HepG2 (cell line): ENCODE measurements around the gene RBBP8NL. TPM values are rescaled to one million over a fixed set of nuclear protein-coding genes. Genes with fewer than 3 reads are reported as not detected.

ENCODE experiments used
- ARNT2 ChIP-seq: sonication (generic); formaldehyde crosslinking; IDR thresholded peaks from 2 replicates; pipeline ENCODE4 v1.8.0; 2022; ENCODE audit warnings: mild to moderate bottlenecking, low read depth, missing genetic modification reagents, moderate library complexity
- BHLHE40 ChIP-seq: IDR thresholded peaks from 2 replicates; pipeline ENCODE4 v1.6.1; 2011; ENCODE audit warnings: low read length, improper control_type of control experiment
- FOXA3 ChIP-seq: IDR thresholded peaks from 2 replicates; pipeline ENCODE4 v1.6.1; 2016; ENCODE audit warnings: missing genetic modification reagents, missing compliant biosample characterization
- RBM39 ChIP-seq: fragments of 200-400 bp; formaldehyde crosslinking; IDR thresholded peaks from one replicate; pipeline ENCODE4 v1.6.1; 2018; ENCODE audit warnings: antibody characterized with exemption, mild to moderate bottlenecking, low read depth, low read length; ENCODE audit not compliant: poor library complexity, severe bottlenecking
- THAP9 ChIP-seq: sonication (generic); formaldehyde crosslinking; IDR thresholded peaks from 2 replicates; pipeline ENCODE4; 2020; ENCODE audit warnings: missing genetic modification reagents, mild to moderate bottlenecking, borderline replicate concordance
- ZBTB34 ChIP-seq: sonication (generic); formaldehyde crosslinking; IDR thresholded peaks from 2 replicates; pipeline ENCODE4 v1.8.0; 2022; ENCODE audit warnings: mild to moderate bottlenecking, missing genetic modification reagents
- ZNF615 ChIP-seq: sonication (generic); formaldehyde crosslinking; IDR thresholded peaks from 2 replicates; pipeline ENCODE4 v1.5.0; 2020; ENCODE audit warnings: mild to moderate bottlenecking, missing genetic modification reagents, borderline replicate concordance
- ZNF670 ChIP-seq: sonication (generic); formaldehyde crosslinking; IDR thresholded peaks from 2 replicates; pipeline ENCODE4 v1.8.0; 2022; ENCODE audit warnings: mild to moderate bottlenecking, missing genetic modification reagents, borderline replicate concordance
- polyA plus RNA-seq, 8 experiments: library from polyadenylated mRNA; depleted of rRNA in 3 of 8; stranded (reverse) in 7 of 8; unstranded in 1 of 8; fragments of >200 nt; fragmentation: Illumina TruSeq in 4 of 8; extraction: Trizol in 4 of 8; gene quantifications; 2 replicates each; pipeline versions ENCODE4 v1.2.1 to v1.2.3, GENCODE V29; 2011 to 2016; ENCODE audit warnings: low read depth in 4 of 8, missing spikeins in 1 of 8, mixed read lengths in 1 of 8; ENCODE audit not compliant: insufficient read depth in 1 of 8
- total RNA-seq, 5 experiments: library from RNA; depleted of rRNA; stranded (reverse); fragments of >200 nt; fragmentation: Illumina TruSeq; extraction: Trizol; gene quantifications; 2 replicates each; pipeline ENCODE4 v1.2.3, GENCODE V29; 2016; ENCODE audit warnings: low read depth in 1 of 5
- TF ChIP-seq, protein P1 (sequence below): fragments of 450-650 bp; IDR thresholded peaks from 2 replicates; pipeline ENCODE4 v1.6.1; 2017; ENCODE audit warnings: mild to moderate bottlenecking

RBBP8NL gene
- total and polyA plus RNA-seq, 2 of the 13 experiments (the other 11 are each of a cell fraction or from before 2014, with no cell fraction given): 0.69 to 0.86 TPM

DNA sequence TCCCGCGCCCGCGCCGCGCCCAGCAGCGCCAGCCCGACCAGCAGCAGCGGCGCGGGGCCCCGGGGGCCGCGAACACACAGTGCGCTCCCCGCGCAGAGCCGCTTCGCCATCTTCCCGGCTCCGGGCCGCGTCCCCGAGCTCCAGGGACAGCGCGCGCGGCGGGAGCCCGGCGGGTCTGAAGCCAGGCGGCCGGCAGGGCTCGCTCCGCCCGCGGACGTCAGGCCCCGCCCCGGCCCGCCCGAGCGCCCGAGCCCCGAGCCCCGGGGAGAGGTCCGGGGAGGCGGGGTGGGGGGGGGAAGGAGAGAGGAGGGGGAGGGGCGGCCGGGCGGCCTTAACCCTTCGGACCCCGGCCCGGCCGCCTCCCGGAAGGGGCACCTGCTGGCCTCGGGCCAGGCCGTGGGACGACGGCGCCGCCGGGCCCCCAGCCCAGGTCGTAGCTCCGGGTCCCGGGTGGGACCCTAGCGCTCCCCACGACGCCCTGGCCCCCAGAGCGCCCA lies 60.2 kb downstream of the RBBP8NL start, which contains the start of gene LAMA5 (continued):
- no peak for TF ChIP-seq ZBTB34
- TF ChIP-seq THAP9 (CRISPR knock-in tag): no peak
- TF ChIP-seq BHLHE40: 0 out of 2 replicates have a peak, but pooled peaks have one; percentile 4
- TF ChIP-seq ZNF615 (CRISPR knock-in tag): no peak
- TF ChIP-seq RBM39: no peak
- no peak for TF ChIP-seq ZNF670 (CRISPR knock-in tag)
- TF ChIP-seq ARNT2 (CRISPR knock-in tag): peak; percentile 44; the same call in 1 of the 2 replicates
- TF ChIP-seq FOXA3 (CRISPR knock-in tag): no peak
- TF ChIP-seq, protein P1, sequence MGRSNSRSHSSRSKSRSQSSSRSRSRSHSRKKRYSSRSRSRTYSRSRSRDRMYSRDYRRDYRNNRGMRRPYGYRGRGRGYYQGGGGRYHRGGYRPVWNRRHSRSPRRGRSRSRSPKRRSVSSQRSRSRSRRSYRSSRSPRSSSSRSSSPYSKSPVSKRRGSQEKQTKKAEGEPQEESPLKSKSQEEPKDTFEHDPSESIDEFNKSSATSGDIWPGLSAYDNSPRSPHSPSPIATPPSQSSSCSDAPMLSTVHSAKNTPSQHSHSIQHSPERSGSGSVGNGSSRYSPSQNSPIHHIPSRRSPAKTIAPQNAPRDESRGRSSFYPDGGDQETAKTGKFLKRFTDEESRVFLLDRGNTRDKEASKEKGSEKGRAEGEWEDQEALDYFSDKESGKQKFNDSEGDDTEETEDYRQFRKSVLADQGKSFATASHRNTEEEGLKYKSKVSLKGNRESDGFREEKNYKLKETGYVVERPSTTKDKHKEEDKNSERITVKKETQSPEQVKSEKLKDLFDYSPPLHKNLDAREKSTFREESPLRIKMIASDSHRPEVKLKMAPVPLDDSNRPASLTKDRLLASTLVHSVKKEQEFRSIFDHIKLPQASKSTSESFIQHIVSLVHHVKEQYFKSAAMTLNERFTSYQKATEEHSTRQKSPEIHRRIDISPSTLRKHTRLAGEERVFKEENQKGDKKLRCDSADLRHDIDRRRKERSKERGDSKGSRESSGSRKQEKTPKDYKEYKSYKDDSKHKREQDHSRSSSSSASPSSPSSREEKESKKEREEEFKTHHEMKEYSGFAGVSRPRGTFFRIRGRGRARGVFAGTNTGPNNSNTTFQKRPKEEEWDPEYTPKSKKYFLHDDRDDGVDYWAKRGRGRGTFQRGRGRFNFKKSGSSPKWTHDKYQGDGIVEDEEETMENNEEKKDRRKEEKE: no peak
